Breast epithelium (tissue), 4 donors: ENCODE data around the gene KLRF1. TPM values are rescaled to one million over a fixed set of nuclear protein-coding genes. Genes with fewer than 3 reads are reported as not detected.

Experiments
- DNase-seq, 2 donors: peaks; one replicate each; pipeline ENCODE4 v3.0.0-alpha.2; 2019; ENCODE audit warnings: low spot score in 2 of 2
- H3K27ac ChIP-seq, 2 donors: fragments of 200-600 bp; sonication (generic) in 1 of 2; one replicate each; pipeline ENCODE4 v1.5.1; 2016 to 2019; ENCODE audit warnings: mild to moderate bottlenecking in 1 of 2
- H3K27me3 ChIP-seq, 2 donors: fragments of 200-600 bp; sonication (generic) in 1 of 2; one replicate each; pipeline versions ENCODE4 v1.5.1 to v1.6.0; 2017 to 2019; ENCODE audit warnings: control low read depth in 1 of 2, mild to moderate bottlenecking in 1 of 2
- H3K36me3 ChIP-seq: fragments of 200-600 bp; one replicate; pipeline ENCODE4 v1.5.1; 2019
- H3K4me1 ChIP-seq, 2 donors: fragments of 200-600 bp; sonication (generic); one replicate each; pipeline ENCODE4 v1.5.1; 2016 to 2019; ENCODE audit warnings: control low read depth in 1 of 2
- H3K4me3 ChIP-seq, 3 donors: fragments of 200-600 bp; sonication (generic); 1 replicate in 2 of 3; 2 replicates in 1 of 3; pipeline ENCODE4 v1.5.1; 2016 to 2019; ENCODE audit warnings: mild to moderate bottlenecking in 3 of 3, moderate library complexity in 2 of 3
- H3K9me3 ChIP-seq, 2 donors: fragments of 200-600 bp; sonication (generic) in 1 of 2; one replicate each; pipeline ENCODE4 v1.5.1; 2016 to 2019; ENCODE audit warnings: control low read depth in 1 of 2
- CTCF ChIP-seq, 3 donors: fragments of 450-650 bp; IDR thresholded peaks; one replicate each; pipeline ENCODE4 v1.5.1; 2016 to 2017; ENCODE audit warnings: antibody characterized with exemption in 3 of 3, mild to moderate bottlenecking in 3 of 3, moderate library complexity in 3 of 3
- POLR2A ChIP-seq: fragments of 450-650 bp; IDR thresholded peaks from one replicate; pipeline ENCODE4 v1.6.1; 2016; ENCODE audit warnings: antibody characterized with exemption, mild to moderate bottlenecking, moderate library complexity
- POLR2AphosphoS5 ChIP-seq, 3 donors: sonication (generic); formaldehyde crosslinking; IDR thresholded peaks; one replicate each; pipeline ENCODE4 v1.6.1; 2017; ENCODE audit warnings: antibody characterized with exemption in 3 of 3
- intact Hi-C: fragments of 100-400 bp; cut with DNase I; formaldehyde crosslinking; loops from one replicate; pipeline ENCODE4 v1.15.1; 2023; ENCODE audit warnings: low total_unique reads
- total RNA-seq, 3 donors: library from RNA; depleted of rRNA; stranded (reverse); fragments of >200 nt; gene quantifications; one replicate each; pipeline ENCODE4 v1.1.0, GENCODE V29; 2016

Gene KLRF1
- total RNA-seq, 3 donors from 2014 or later, result 0.32 to 0.44 TPM; not detected in 1

DNA sequence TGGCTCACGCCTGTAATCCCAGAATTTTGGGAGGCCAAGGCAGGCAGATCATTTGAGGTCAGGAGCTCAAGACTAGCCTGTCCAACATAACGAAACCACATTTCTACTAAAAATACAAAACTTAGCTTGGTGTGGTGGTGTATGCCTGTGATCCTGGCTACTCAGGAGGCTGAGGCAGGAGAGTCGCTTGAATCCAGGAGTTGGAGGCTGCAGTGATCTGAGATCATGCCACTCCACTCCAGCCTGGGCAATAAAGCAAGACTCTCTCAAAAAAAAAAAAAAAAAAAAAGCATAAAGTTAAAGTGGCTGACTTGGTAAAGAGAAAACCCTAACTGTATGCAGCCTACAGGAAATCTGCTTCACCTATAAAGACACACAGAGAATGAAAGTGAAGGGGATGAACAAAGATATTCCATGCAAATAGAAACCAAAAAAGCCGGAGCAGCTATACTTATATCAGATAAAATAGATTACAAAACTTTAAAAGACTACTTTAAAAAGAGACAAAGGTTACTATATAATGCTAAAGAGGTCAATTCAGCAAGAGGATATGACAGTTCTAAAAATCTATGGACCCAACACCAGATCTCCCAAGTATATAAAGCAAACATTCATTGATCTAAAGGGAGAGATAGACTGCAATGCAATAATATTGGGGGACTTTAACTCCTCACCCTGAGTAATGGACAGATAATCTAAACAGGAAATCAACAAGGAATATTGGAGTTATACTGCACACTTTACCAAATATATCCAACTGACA is 37.8 kb downstream of the KLRF1 start:
- Histone ChIP-seq H3K36me3 (no peaks in the 10 kb centered on the region), H3K27me3 (no peaks in the 10 kb centered on the region), H3K27ac (no peak overlapping the region), H3K4me3 (peak overlapping the region; percentile 6 to 50 (median 50)), H3K4me1 (no peaks in the 10 kb centered on the region), H3K9me3 (peaks cover 0 to 11% of the 10 kb centered on the region in 2 donors)
- DNase-seq, result no peak
- no peak for TF ChIP-seq CTCF (IDR thresholded peaks at IDR 0.05)
- TF ChIP-seq POLR2A, result no peak
- TF ChIP-seq POLR2AphosphoS5 (IDR thresholded peaks at IDR 0.05), result no peak
- intact Hi-C loops, result no loop called here

- intact Hi-C loops, result no loop called here
- H3K36me3 ChIP-seq, result no peaks in the 10 kb centered on the region
- peak overlapping the region; percentile 34 to 62 for H3K27ac ChIP-seq
- no peaks in the 10 kb centered on the region for H3K27me3 ChIP-seq
- no peak for DNase-seq
- TF ChIP-seq CTCF (IDR thresholded peaks at IDR 0.05) (no peak), POLR2AphosphoS5 (IDR thresholded peaks at IDR 0.05) (no peak), POLR2A (no peak)
- H3K9me3 ChIP-seq, result peaks cover 0 to 11% of the 10 kb centered on the region in 2 donors
- no peaks in the 10 kb centered on the region for H3K4me1 ChIP-seq
- H3K4me3 ChIP-seq, result peak overlapping the region; percentile 50 to 67 (median 51)
Measured at GRCh38 chr12:9866860-9867269, 39.6 kb downstream of the KLRF1 start.

DNA sequence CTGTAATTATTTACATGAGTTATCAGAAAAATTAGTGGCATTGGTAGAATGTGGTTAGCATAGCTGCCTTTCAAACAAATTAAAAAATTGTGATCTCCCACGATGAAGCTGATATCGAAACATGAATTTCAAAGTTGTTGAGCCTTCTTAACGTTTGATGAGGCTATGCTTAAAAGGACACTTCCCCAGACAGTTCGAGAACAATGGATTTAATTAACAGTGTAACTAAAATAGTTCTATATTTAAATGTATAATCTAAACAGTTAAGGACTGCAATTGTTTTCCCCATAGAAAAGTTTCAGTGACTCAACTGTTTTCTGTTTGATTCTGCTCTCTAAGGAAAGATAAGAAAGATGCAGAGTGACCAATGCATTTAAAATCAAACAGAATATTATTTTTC is 40.2 kb downstream of the KLRF1 start:
- no peak for TF ChIP-seq POLR2A
- no peak for TF ChIP-seq POLR2AphosphoS5 (IDR thresholded peaks at IDR 0.05)
- no peak for TF ChIP-seq CTCF (IDR thresholded peaks at IDR 0.05)
- no peaks in the 10 kb centered on the region for H3K36me3 ChIP-seq
- DNase-seq, result no peak
- no peaks in the 10 kb centered on the region for H3K27me3 ChIP-seq
- intact Hi-C loops, result no loop called here
- H3K9me3 ChIP-seq, result peaks cover 0 to 11% of the 10 kb centered on the region in 2 donors
- no peaks in the 10 kb centered on the region for H3K4me1 ChIP-seq
- peak overlapping the region; percentile 34 to 62 for H3K27ac ChIP-seq
- H3K4me3 ChIP-seq, result peak overlapping the region; percentile 50 to 67 (median 51)

GRCh38 chr12:9868311-9868801 is 41.1 kb downstream of the KLRF1 start:
- H3K4me1 ChIP-seq, result no peaks in the 10 kb centered on the region
- no peaks in the 10 kb centered on the region for H3K36me3 ChIP-seq
- peak overlapping the region; percentile 90 to 91 for H3K27ac ChIP-seq
- DNase-seq, result no peak
- H3K4me3 ChIP-seq, result peak overlapping the region; percentile 50 to 67 (median 51)
- intact Hi-C loops, result no loop called here
- no peaks in the 10 kb centered on the region for H3K27me3 ChIP-seq
- TF ChIP-seq POLR2A, result no peak
- TF ChIP-seq CTCF (IDR thresholded peaks at IDR 0.05), result no peak
- no peak for TF ChIP-seq POLR2AphosphoS5 (IDR thresholded peaks at IDR 0.05)
- peaks cover 0 to 10% of the 10 kb centered on the region in 2 donors for H3K9me3 ChIP-seq

GRCh38 chr12:9868951-9869306 is 41.6 kb downstream of the KLRF1 start:
- Histone ChIP-seq H3K27me3 (no peaks in the 10 kb centered on the region), H3K27ac (peak overlapping the region; percentile 90 to 91), H3K9me3 (peaks cover 0 to 4% of the 10 kb centered on the region in 2 donors), H3K4me3 (peak overlapping the region; percentile 50 to 67 (median 51)), H3K36me3 (no peaks in the 10 kb centered on the region), H3K4me1 (no peaks in the 10 kb centered on the region)
- TF ChIP-seq POLR2AphosphoS5 (IDR thresholded peaks at IDR 0.05) (no peak), CTCF (IDR thresholded peaks at IDR 0.05) (no peak), POLR2A (no peak)
- intact Hi-C loops, result no loop called here
- no peak for DNase-seq
